HG02884 (cell line): Measurements from ENCODE around the gene SYT8.
A peak's percentile ranks its signal among the peaks of the same experiment; 100 is the strongest.

ENCODE experiments used
- ATAC-seq: cut with Tn5 transposase; IDR thresholded peaks from one replicate; pipeline ENCODE4 v1.9.1; 2021; ENCODE audit warnings: mild to moderate bottlenecking, moderate library complexity; ENCODE audit not compliant: unreplicated experiment

Gene SYT8

DNA sequence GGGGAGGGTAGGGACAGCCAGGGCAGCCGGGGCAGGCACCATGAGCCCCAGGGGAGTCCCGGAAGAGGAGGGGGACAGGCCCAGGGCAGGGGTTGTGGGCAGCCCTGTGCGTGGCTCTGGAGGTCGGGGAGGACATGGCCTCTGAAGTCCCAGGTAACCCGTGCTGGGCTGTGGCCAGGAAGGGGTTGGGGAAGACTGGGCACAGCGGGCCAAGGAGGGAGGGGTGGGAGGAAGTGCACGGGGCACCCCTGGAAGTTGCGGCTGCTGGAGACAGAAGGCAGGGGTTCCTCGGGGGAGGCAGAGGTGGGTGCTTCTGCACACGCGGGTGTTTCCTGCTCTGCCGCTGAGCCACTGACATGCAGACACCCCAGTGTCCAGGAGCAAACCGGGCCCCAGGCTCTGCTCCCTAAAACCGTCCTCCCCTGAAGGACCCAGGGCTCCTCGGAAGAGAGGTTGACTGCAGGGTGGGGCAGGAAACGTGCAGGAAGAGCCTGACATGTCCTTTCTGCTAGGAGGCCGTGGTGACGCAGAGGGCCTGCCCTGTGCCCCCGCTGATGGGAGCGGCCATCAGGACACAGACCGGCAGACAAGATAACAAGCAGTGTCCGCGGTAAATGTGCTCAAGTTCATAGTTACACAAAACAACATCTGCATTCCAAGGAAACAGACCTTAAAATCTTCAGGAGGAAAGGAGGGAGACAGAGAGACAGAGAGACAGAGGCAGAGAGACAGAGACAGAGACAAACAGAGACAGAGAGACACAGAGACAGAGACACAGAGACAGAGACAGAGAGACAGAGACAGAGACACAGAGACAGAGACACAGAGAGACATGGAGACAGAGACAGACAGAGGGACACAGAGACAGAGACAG lies 9.7 kb downstream of the SYT8 start:
- no peak for ATAC-seq

DNA sequence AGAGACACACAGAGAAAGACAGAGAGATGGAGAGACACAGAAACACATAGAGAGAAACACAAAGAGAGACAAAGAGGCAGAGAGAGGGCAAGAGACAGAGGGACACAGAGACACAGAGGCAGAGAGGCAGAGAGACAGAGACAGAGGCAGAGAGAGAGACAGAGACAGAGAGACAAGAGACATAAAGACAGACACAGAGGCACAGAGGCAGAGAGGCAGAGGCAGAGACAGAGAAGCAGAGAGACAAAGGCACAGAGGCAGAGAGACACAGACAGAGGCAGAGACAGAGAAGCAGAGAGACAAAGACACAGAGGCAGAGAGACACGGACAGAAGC lies 10.3 kb downstream of the SYT8 start:
- ATAC-seq = no peak

DNA sequence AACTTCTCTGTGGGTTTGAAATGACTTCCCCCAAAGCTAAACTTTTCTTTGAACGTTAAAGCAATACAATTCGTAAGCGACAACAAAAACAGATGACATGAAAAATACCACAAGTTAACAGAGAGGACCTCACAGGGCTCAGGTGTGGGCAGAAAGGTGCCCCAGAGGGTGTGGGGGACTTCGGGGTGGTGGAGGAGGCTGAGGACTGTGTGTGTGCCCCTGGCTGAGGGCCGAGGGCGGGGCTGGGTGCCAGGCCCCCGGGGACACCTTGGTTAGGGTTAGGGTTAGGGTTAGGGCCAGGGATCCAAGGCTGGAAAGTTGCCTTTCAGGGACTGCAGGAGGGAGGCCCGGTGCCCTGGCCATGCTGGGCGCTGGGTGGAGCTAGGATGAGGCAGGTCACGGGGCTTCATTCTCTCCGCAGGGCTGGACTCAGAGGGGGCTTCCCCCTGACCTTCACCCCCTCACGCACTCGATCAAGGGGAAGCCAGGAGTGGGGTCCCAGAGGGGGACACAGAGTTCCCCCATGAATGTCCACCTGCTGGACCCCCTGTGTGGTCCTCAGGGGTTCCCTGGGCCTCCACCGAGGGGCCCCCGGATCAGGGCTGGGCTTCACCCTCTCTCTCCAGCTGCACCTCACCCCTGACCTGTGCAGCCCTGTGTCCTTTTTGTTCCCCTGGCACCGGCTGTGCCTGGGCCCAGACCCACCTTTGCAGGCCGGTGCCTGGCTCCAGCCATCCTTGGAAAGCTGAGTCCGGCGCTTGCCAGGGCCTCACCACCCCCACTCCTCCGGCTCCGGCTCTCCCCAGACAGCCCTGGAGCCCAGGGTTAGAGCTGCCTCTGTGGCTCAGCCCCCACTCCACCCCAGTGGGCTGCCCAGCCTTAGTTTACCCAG lies 11.0 kb downstream of the SYT8 start:
- no peak for ATAC-seq

DNA sequence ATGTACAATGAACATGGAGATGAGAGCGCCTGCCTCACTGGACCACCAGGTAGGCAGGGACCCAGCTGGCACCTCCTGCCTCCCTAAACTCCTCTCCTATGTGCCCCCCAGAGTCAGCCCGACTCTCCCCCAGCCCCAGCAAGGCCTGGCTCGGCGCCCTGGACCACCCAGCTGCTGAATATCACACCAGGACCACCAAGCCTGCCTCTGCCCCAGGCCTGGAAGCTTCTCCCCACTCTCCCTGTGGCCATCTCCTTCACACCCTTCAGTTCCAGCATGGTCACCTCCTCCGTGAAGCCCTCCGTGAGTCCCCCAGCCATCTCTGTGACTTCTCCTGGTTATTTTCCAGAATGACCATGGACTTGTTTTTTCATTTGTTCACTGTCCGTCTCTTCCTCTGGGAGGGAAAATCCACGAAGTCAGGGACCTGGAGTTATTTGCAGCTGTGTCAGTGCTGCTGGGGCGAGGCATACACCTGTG lies 11.7 kb downstream of the SYT8 start:
- no peak for ATAC-seq

DNA sequence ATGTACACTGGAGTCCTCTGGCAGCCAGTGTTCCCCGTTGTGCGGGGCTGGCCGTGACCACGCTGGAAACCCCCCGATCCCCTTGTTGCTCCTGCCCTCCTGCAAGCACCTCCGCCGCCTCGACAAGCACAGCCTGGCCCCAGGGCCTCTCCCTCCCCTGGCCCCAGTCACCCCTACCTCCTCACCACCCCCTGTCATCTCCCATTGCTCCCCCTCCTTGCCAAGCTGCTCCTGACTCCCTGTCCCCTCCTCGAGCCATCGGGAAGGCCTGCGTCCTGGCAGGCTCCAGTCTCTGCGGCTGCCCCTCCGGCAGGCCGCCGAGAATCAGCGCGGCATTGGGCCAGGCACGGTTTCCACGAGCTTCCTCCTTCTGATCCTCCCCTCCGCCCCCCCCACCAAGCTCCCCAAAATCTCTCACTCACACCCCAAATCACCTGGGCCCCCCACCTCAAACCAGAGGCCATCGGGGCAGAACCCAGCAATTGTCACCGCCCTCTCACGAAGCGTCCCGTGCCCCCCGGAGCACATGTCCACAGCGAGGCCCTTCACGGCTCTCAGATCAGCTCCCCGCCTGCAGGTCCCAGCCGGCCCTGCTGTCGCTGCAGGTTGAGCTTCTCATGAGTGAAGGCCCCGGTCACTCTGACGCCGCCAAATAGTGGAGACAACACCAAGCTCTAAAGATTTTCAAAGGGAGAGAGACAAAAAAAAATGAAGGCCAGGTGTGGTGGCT lies 12.4 kb downstream of the SYT8 start:
- ATAC-seq = no peak

DNA sequence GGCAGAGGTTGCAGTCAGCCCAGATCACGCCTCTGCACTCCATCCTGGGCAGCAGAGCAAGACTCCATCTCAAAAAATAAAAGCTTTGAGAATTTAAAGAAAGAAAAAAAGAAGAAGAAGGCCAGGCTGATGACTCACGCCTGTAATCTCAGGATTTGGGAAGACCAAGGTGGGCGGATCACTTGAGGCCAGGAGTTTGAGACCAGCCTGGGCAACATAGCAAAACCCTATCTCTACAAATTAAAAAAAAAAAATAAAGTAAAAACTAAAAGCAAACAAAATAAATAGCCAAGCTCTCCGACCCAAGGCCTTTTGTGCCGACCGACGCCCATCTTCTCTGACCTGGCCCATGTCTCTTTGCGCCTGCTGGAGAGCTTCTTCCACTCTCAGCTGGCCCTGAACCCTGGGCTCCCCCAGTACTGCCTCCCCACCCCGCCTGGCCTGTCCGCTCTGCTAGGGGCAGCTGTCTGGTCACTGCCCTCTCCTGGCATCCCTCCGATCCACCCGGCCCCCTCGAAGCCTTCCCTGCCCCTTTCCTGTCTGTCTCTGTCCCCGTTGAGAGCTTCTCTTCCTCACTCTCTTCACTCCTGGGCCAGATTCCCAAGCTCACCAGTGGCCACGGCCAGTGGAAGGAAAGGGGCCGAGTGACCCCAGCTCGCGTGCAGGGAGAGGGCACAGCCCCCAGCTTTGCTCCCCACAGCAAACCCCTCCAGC lies 13.3 kb downstream of the SYT8 start:
- no peak for ATAC-seq

DNA sequence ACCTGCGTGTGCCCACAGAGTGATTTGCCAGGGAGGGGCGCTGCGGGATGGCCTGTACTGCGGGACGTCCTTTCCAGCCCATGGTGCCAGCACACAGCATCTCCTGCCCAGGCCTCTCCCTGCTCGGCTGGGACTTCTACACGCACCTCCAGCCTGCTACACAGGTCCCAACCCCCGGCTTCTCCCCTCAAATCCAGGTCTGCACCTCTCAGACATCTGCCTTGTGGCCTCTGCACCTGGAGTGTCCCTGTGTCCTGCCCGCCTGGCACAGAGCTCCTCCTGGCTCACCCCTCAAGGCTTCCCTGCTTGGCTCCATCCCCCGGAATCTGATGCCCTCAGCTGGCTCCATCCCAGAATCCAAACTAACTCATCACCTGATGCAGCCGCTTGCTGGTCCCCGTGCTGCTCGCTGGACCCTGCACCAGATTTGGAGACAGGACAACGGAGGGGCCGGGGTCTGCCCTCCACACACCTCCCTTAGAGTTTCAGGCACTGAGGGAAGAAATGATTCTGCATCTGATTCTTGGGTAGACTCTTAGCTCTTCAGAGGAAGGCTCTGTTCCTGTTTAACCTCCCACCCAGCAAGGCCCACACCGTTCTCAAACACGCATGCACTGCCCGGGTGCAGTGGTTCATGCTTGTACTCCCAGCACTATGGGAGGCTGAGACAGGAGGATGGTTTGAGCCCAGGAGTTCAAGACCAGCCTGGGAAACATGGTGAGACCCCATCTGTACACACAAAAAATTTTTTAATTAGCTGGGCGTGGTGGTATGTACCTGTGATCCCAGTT lies 14.0 kb downstream of the SYT8 start:
- no peak for ATAC-seq

DNA sequence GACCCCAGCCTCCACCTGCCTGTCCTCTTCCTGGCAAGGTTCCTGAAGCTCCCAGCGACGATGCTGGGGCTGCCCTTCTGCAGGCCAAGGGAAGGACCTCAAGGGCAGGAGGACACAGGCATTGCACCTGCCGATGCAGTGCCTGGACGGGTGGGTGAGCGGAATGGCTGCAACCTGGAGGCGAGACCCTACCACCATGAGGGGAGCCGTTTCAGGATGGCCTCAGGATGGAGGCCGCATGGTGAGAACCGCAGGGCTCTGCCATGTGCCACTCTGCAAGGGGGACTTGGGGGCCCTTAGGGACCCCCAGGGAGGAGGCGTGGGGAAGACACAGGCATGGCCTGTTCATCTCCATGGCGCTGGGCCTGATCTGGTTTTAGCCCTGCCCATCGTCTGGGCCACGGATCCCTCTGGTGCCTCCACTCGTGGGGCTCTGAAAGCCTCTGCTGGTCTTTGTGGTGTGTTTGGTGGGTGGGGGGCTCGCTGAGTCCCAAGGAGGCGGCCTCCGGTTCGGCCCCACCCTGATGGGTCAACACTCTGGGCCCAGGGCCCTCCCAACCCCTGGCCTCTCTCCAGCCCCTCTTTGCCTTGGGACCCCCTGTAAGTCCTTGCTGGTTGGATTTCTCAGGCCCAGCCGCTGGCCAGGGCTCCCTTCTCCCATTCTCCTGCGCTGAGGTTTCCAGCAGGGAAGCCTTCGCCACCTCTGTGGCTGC lies 16.8 kb downstream of the SYT8 start:
- no peak for ATAC-seq

DNA sequence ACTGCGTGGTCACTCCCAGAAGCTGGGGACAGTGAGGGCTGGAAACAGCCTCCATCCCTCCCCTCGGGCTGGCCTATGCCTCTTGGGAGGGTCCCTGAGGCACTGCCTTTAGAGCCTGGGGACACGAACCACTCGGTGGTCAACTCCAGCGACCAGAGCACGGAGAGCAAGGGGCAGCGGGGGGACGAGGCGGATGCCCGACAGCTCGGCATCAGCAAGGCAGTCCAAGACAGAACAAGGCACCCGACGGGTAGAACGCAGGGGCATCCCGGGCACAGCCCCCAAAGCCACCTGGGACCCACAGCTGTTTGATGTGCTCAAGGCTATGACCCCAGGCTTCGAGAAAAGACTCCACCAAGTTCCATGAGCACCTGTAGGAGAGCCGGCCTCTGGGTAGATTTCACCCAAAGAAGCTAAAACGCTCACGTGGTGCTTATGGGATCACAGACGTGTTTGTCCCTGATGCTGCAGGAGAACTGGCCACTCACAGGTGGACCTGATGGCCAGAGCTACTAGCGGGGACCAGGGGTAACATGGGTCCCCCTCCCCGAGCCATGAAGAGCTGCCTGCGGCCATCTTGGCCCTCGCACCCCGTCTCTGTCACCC lies 17.6 kb downstream of the SYT8 start:
- no peak for ATAC-seq

DNA sequence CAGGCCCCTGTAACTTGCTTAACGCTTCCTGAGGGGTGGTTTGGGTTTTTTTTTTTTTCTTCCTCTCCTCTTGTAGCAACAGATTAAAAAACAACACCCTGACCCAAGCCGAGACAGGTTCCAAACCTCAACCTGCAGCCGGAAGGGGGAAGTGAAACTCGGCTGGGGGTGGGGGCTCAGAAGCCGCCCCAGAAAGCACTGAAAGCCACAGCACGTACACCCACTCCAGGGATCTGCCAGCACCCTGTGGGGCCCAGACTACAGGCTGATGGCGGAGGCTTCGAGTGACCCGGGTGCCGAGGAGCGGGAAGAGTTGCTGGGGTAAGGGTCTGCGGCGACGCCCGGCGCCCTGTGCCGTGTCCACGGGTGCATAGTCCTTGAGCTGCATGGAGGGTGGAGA lies 18.1 kb downstream of the SYT8 start, which contains the start of gene LSP1:
Gene LSP1, plus strand, starts transcription at position 208 of the 400 bp plus-strand sequence. Its CDS starts 61 bp downstream, at position 269.
- ATAC-seq = peak; percentile 51

DNA sequence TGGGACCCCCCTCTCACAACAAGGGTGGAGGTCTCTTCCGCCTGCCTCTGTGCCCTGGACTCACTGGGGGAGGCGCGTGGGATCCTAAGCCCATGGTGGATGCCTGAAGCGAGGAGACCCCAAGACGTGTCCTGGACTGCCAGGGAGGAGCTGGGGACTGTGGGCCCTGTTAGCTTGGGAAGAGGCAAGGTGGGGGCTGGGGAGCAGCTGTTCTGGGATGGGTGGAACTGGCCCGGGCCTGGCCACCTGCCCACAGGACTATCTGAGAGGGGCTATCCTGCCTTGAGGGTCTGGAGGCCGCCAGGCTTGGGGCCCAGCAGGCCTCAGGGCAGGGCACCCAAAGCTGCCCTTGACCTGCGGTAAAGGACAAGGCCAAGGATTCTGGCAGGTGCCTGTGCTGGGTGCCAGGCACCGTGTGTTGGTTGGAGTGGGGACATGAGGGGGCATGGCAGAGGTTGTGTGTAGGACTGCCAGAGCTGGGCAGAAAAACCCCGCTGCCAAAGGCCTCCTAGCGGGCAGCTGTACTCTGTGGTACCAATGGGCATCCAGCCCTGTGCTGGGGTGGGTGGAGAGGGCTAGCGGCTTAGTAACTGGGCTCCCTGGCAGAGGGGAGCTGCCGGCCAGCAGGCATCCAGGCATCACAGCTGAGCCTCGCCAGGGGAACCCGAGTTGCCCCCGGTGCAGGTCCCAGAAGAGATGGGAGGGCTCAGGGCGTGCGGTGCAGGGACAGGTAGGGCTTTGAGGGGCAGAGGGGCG lies 18.8 kb downstream of the SYT8 start:
- ATAC-seq = no peak

DNA sequence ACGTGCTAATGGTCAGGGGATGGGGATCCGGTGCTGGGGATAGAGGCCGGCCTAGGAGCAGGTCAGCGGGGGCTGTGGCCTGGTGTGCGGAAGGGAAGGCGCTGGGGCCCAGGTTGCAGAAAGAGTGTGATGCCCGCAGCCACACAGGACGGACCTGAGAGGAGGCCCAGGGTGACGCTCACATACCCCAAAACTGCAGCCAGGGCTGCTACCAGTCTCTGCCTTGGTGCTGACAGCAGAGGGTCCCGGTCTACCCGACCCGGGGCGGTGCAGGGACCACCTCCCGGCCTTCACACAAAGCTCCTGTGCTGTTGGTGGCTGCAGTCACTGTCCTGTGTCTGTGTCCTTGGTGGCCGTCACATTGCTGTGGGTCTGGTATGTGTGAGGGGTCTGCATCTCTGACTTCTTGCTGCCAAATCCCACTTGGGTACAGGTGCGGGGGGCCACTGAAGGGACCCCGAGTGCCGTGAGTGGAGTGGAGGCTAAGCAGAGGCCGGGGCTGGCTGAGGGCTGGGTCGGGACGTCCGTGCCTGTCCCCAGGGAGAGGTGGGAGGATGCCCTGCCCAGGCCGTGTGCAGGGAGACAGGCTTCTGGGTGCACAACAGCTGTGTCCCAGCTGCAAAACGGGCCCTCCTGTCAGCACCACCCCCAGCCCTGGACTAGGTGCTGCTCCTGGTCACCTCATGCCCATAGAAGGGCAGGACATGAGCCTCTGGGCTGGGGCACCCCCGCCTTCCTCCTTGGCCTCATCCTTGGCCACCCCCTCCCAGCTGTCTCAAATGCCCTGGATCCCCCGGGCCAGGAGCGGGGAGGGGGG lies 19.6 kb downstream of the SYT8 start:
- peak; percentile 11 for ATAC-seq

DNA sequence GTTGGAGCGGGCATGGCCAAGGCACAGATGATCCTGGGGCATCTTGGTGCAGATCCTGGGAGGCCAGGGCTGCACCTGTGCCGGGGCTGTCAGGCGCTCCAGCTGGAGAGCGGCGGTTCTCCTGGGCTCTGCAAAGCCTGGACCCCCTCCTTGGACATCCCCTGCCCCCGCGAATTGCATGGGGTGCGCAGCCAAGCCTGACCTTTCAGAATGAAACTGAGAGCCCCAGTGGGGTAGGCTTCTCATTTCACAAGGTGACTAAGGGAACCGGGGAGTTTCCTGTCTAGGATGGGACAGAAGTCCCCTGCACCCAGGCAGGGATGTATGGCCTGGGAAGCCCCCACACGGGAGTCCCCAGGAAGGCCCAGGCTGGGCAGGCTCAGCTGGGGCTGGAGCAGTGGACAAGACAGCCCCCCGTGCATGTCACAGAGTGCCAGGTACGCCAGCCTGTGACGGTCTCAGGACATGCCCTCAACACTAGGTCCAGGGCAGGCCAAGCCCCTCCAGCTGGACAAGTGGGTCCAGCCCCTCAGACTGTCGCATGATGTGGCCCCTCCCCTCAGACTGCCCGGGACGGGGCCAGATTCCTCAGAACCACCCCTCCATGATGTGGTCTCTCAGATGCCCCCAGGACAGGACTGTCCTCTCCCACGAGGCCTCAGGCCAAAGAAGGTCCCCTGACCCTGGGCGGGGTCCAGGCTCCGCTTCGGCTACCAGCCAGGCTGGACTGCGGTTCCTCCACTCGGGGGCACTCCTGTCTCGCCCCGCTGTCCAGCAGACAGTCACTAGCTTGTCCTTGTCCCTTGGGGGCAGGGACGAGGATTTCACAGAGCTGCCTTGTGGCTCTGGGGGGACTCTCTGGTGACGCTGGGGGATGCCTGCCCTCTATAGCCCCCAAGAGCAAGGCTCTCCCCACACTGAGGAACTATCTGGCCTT lies 20.4 kb downstream of the SYT8 start:
- peak; percentile 27 for ATAC-seq

DNA sequence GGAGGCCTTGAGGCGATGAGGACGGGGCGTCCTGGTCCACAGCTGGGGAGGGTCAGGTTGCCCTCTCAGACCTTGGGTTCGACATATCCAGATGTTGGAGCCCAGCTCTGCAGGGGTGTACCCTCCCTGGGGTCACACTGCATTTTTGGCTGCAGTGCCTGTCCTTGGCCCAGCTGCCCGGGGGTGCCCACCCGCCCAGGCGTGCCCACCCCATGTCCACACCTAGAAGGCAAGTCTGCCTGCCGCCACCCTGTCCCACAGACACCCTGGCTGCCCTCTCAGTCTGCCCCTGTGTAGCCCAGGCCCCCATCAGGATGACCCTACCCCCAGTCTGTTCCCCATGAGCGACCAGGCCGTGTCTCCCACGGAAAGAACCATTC lies 21.1 kb downstream of the SYT8 start:
- ATAC-seq = no peak

DNA sequence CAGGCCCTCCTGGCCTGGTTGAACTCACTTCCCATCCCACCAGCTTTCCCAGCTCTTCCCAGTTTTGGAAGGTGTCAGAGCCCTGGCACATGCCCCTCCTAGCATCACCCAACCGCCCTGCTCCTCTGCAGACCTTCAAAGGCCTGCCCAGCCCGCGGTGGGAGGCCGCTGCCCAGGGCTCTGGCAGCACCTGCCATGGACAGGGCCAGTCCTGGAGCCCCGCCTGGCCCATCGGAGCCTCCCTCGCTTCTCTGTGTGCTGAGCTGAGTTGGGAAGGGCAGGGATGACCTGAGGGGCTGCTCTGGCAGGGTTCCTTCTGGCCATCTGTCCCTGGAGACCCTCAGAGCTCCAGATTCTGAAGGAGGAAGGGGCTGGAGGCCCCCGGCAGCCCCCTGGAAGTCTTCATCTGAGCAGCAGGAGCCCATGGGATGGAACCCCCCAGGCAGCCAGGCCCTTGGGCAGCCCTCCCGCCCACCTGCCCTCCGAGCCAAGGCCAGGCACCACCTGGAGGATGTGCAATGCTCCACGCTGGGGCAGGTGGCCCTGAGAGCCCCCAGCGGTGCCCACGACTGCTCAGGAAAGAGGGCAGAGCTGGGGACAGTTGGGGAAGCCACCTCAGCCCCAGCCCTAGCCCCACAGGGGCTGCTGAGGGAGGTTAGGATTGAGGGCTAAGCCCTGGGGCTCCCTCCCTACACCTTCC lies 21.7 kb downstream of the SYT8 start:
- ATAC-seq = no peak
